Muscle layer of duodenum (tissue), 2 donors: ENCODE measurements around the gene SOD1.
"Not testable (repeated sequence)": the region's sequence is repeated elsewhere in the genome, so short reads cannot be mapped to it uniquely, and the experiment has no call there.

Source experiments
- H3K27ac ChIP-seq: one replicate; pipeline ENCODE4 v1.7.0; 2013; ENCODE audit warnings: mild to moderate bottlenecking, low read length
- H3K27me3 ChIP-seq: one replicate; pipeline ENCODE4 v1.7.0; 2013; ENCODE audit warnings: low read depth, mild to moderate bottlenecking, control low read depth, low read length
- H3K36me3 ChIP-seq, 2 donors: one replicate each; pipeline ENCODE4 v1.7.0; 2013; ENCODE audit warnings: low read length in 2 of 2, control low read depth in 1 of 2, mild to moderate bottlenecking in 1 of 2; ENCODE audit not compliant: insufficient read depth in 2 of 2, control insufficient read depth in 1 of 2
- H3K4me1 ChIP-seq, 2 donors: one replicate each; pipeline ENCODE4 v1.7.0; 2013; ENCODE audit warnings: low read length in 2 of 2, mild to moderate bottlenecking in 2 of 2, control low read depth in 1 of 2, moderate library complexity in 1 of 2; ENCODE audit not compliant: insufficient read depth in 2 of 2, control insufficient read depth in 1 of 2
- H3K4me3 ChIP-seq, 2 donors: one replicate each; pipeline ENCODE4 v1.7.0; 2013; ENCODE audit warnings: low read length in 2 of 2, low read depth in 1 of 2, mild to moderate bottlenecking in 1 of 2
- H3K9me3 ChIP-seq, 2 donors: one replicate each; pipeline ENCODE4 v1.7.0; 2013; ENCODE audit warnings: low read length in 2 of 2, control low read depth in 1 of 2, mild to moderate bottlenecking in 1 of 2; ENCODE audit not compliant: control insufficient read depth in 1 of 2
- donor health status: healthy.

SOD1 gene

DNA sequence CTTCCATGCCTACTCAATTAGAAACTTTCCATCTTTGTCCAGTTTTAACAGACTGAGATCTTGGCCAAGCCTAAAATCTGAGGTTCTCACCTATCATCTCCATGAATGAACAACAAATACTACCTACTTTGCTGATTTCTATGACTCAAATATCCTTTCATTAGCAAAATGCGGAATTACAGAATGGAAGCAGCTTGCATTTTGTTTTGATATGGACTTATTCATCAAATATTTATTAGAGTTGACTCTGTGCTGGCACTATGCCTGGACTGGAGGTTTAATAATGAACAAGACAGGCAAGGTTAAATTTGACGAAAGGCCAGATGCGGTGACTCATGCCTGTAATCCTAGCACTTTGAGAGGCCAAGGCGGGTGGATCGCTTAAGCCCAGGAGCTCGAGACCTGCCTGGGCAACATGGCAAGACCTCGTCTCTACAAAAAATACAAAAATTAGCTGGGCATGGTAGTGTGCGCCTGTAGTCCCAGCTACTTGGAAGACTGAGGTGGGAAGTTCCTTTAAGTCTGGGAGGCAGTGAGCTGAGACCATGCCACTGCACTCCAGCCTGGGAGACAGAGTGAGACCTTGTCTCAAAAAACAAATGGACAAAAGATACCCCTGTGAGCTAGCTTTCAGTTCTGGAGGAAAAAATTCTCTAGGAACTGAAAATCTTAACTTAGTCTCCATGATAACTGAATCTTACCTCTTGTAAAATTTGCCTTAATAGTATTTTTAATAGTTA is 29.4 kb upstream of the SOD1 start:
- Histone ChIP-seq H3K4me3 (no peak overlapping the region), H3K4me1 (no peaks in the 10 kb centered on the region), H3K36me3 (no peaks in the 10 kb centered on the region), H3K27ac (no peak overlapping the region), H3K9me3 (no peaks in the 10 kb centered on the region), H3K27me3 (no peaks in the 10 kb centered on the region)

DNA sequence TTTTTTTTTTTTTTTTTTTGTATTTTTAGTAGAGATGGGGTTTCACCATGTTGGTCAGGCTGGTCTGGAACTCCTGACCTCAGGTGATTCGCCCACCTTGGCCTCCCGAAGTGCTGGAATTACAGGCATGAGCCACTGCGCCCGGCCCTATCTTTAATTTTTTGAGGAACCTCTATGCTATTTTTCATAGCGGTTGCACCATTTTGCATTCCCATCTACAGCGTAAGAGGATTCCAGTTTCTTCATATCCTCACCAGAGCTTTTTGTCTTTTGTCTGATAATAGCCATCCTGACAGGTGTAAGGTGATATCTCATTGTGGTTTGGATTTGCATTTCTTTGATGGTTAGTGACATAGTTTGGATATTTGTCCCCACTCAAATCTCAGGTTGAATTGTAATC is 27.6 kb upstream of the SOD1 start:
- not testable (repeated sequence) for H3K4me3 ChIP-seq, H3K36me3 ChIP-seq, H3K27ac ChIP-seq, H3K27me3 ChIP-seq, H3K4me1 ChIP-seq, H3K9me3 ChIP-seq

DNA sequence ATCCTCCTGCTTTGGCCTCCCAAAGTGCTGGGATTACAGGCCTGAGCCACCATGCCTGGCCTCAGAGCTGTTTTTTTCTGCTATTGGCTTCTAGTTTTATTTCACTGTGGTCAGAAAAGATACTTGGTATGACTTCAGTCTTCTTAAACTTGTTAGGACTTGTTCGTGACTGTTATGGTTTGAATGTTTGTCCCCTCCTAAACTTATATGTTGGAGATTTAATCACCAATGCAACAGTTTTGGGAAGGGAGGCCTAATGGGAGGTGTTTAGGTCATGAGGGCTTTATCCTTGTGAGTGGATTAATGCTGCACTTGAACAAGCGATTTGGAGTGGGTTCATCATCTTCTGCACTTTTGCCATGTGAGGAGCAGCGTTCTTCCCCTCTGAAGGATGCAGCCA is 24.5 kb upstream of the SOD1 start:
- Histone ChIP-seq H3K27me3 (no peaks in the 10 kb centered on the region), H3K4me1 (no peaks in the 10 kb centered on the region), H3K4me3 (no peak overlapping the region), H3K9me3 (peaks cover 0 to 3% of the 10 kb centered on the region in 2 donors), H3K36me3 (no peaks in the 10 kb centered on the region), H3K27ac (no peak overlapping the region)

DNA sequence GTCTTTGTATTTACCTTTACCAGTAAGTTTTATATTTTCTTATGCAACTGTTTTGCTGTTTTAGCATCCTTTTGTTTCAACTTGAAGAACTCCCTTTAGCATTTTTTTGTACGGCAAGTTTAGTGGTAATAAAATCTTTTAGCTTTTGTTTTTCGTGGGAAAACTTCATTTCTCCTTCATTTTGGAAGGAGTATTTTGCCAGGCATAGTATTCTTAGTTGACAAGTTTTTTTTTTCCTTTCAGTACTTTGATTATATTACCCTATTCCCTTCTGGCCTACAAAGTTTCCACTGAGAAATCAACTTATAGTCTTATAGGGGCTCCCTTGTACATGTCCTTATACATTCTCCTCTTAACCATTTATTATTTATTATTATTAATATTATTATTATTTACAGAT is 22.6 kb upstream of the SOD1 start:
- Histone ChIP-seq H3K36me3 (no peaks in the 10 kb centered on the region), H3K27me3 (no peaks in the 10 kb centered on the region), H3K4me3 (no peak overlapping the region), H3K4me1 (no peaks in the 10 kb centered on the region), H3K27ac (no peak overlapping the region), H3K9me3 (peaks cover 0 to 3% of the 10 kb centered on the region in 2 donors)

DNA sequence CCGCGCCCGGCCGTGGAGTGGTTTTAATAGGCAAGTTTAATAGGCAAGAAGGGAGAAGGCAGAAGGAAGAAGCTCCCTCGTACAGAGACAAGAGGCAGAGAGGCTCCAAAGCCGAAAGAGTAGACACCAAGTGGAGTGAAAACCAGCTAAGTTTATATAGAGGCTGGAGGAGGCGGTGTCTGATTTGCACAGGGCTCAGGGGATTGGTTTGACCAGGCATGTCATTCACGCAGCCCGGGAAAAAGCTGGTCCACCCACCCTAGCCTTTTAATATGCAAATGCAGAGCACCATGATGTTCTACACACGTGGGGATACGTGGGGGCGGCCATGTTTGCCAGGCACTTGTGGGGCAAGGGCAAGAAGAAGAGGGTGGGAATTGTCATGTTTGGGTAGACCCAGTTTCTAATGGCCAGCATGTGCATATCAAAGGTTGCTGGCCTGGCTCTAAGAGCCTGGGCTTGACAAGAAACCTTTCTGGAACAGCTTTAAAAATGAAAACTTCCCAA is 18.0 kb upstream of the SOD1 start:
- no peaks in the 10 kb centered on the region for H3K36me3 ChIP-seq
- no peaks in the 10 kb centered on the region for H3K27me3 ChIP-seq
- H3K4me3 ChIP-seq, result no peak overlapping the region
- no peaks in the 10 kb centered on the region for H3K4me1 ChIP-seq
- H3K27ac ChIP-seq, result no peak overlapping the region
- peaks cover 0 to 3% of the 10 kb centered on the region in 2 donors for H3K9me3 ChIP-seq

DNA sequence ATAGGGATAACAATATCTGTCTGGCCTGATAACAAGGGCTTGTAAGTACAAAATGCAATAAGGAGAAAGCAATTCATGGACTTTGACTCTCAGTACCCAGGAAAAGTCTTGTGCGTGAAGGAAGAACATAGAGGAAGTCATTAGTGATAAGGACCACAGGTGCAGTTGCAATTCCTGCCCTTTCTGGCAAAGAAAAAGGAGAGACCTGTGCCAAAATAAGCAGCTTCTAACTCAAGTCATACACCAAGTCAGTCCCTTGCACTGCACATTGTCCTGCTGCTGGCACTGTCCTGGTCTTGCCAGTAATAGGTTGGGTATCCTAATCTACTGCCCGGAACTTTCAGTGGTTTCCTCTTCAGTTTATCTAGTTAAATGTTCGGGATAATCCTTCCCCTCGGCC is 14.8 kb upstream of the SOD1 start:
- no peak overlapping the region for H3K4me3 ChIP-seq
- H3K4me1 ChIP-seq, result no peaks in the 10 kb centered on the region
- H3K27ac ChIP-seq, result no peak overlapping the region
- H3K9me3 ChIP-seq, result no peaks in the 10 kb centered on the region
- H3K27me3 ChIP-seq, result no peaks in the 10 kb centered on the region
- H3K36me3 ChIP-seq, result no peaks in the 10 kb centered on the region

DNA sequence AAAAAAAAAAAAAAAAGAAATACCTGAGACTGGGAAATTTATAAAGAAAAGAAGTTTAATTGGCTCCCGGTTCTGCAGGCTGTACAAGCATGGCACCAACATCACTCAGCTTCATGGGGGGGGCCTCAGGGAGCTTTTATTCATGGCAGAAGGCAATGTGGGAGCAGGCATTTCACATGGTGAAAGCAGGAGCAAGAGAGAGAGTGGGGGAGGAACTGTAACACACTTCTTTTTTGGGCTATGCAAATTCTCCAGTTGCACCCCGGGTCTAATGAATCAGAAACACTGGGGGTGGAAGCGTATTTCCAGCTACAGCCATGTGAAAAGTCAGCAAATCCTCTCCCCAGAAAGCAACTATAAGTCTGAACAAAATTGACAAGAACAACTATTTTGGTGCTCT is 11.8 kb upstream of the SOD1 start:
- Histone ChIP-seq H3K36me3 (no peaks in the 10 kb centered on the region), H3K4me1 (no peaks in the 10 kb centered on the region), H3K27ac (no peak overlapping the region), H3K9me3 (no peaks in the 10 kb centered on the region), H3K27me3 (no peaks in the 10 kb centered on the region), H3K4me3 (no peak overlapping the region)

DNA sequence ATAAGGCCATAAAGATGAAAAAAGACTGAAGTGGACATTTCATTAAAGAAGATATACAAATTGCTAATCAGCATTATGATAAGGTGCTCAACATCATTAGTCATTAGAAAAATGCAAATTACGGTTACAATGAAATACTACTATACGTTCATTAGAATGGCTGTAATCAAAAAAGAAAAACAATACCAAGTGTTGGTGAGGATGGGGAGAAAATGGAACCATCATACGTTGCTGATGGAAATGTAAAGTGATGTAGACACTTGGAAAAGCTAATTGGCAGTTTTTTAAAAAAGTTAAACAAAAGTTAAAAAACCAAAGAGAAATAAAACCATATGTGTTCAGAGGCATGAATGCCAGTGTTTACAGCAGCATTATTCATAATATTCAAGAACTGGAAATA is 8.6 kb upstream of the SOD1 start:
- Histone ChIP-seq H3K4me1 (no peaks in the 10 kb centered on the region), H3K27me3 (no peaks in the 10 kb centered on the region), H3K27ac (no peak overlapping the region), H3K36me3 (no peaks in the 10 kb centered on the region), H3K4me3 (no peak overlapping the region), H3K9me3 (no peaks in the 10 kb centered on the region)

DNA sequence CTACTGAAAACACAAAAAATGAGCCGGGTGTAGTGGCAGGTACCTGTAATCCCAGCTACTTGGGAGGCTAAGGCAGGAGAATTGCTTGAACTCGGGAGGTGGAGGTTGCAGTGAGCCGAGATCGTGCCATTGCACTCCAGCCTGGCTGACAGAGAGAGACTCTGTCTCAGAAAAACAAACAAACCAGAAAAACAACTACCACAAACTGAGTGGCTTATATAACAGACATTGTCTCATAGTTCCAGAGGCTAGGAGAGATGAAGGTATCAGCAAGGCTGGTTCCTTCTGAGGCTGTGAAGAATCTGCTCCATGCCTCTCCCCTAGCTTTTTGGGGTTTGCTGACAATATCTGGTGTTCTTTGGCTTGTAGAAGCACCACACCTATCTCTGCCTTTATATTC is 8.0 kb upstream of the SOD1 start:
- not testable (repeated sequence) for H3K27me3 ChIP-seq, H3K36me3 ChIP-seq, H3K9me3 ChIP-seq, H3K4me3 ChIP-seq, H3K27ac ChIP-seq, H3K4me1 ChIP-seq

DNA sequence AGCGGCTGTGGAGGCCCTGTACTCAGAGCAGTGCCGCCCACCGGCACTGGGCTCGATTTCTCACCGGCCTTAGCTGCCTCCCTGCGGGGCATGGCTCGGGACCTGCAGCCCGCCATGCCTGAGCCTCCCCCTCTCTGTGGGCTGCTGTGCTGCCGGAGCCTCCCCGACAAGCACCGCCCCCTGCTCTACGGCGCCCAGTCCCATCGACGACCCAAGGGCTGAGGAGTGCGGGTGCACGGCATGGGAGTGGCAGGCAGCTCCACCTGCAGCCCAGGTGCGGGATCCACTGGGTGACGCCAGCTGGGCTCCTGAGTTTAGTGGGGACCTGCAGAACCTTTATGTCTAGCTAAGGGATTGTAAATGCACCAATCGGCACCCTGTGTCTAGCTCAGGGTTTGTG is 5.2 kb upstream of the SOD1 start:
- Histone ChIP-seq H3K4me1 (no peaks in the 10 kb centered on the region), H3K36me3 (no peaks in the 10 kb centered on the region), H3K27ac (no peak overlapping the region), H3K4me3 (no peak overlapping the region), H3K27me3 (no peaks in the 10 kb centered on the region), H3K9me3 (no peaks in the 10 kb centered on the region)

DNA sequence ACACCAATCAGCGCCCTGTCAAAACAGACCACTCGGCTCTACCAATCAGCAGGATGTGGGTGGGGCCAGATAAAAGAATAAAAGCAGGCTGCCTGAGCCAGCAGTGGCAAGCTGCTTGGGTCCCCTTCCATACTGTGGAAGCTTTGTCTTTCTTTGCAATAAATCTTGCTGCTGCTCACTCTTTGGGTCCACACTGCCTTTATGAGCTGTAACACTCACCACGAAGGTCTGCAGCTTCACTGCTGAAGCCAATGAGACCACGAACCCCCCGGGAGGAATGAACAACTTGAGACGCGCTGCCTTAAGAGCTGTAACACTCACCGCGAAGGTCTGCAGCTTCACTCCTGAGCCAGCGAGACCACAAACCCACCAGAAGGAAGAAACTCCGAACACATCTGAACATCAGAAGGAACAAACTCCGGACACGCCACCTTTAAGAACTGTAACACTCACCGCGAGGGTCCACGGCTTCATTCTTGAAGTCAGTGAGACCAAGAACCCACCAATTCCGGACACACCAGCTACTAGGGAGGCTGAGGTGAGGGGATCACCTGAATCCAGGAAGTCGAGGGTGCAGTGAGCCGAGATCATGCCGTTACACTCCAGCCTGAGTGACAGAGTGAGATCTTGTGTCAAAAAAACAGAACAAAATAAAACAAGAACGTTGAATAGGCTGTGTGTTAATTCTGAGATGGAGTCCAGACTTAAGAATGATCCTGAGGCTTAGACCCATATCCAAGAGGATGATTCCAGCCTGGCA is 4.5 kb upstream of the SOD1 start:
- H3K9me3 ChIP-seq, H3K27me3 ChIP-seq, H3K4me1 ChIP-seq, H3K36me3 ChIP-seq, H3K4me3 ChIP-seq, H3K27ac ChIP-seq: not testable (repeated sequence)
